Activated effector memory CD4-positive, alpha-beta T cell treated with anti-CD3 and anti-CD28 coated beads, Interleukin-2, amount 50 U/mL, for 16 hours (primary cell): ENCODE measurements around the gene ETV5.
"Not testable (repeated sequence)": the region's sequence is repeated elsewhere in the genome, so short reads cannot be mapped to it uniquely, and the experiment has no call there.

Source experiments
- DNase-seq: peaks from one replicate; pipeline ENCODE4 v3.0.0-alpha.2; 2020

The ETV5 gene

GRCh38 chr3:186059192-186059591, 49.7 kb downstream of the ETV5 start:
- DNase-seq = no peak

GRCh38 chr3:186058225-186058624, 50.7 kb downstream of the ETV5 start:
- no peak for DNase-seq

GRCh38 chr3:186057594-186057993, 51.3 kb downstream of the ETV5 start:
- no peak for DNase-seq

- no peak for DNase-seq
These were observed 54.0 kb downstream of the ETV5 start for GRCh38 chr3:186054792-186055352.

- no peak for DNase-seq
These were observed 54.7 kb downstream of the ETV5 start for GRCh38 chr3:186053954-186054791.

- no peak for DNase-seq
These were observed 56.6 kb downstream of the ETV5 start for GRCh38 chr3:186052096-186052840.

- no peak for DNase-seq
These were observed 59.9 kb downstream of the ETV5 start for GRCh38 chr3:186049001-186049400.

GRCh38 chr3:186048119-186048518, 60.8 kb downstream of the ETV5 start:
- DNase-seq = no peak

GRCh38 chr3:186046838-186047237, 62.1 kb downstream of the ETV5 start:
- DNase-seq = no peak

- no peak for DNase-seq
These were observed 63.9 kb downstream of the ETV5 start for GRCh38 chr3:186044968-186045367.

- no peak for DNase-seq
These were observed 64.5 kb downstream of the ETV5 start for GRCh38 chr3:186044427-186044826.

GRCh38 chr3:186042521-186043202, 66.2 kb downstream of the ETV5 start:
- DNase-seq = no peak

- DNase-seq = no peak
These were observed 66.9 kb downstream of the ETV5 start for GRCh38 chr3:186042036-186042435.

- DNase-seq = no peak
These were observed 70.5 kb downstream of the ETV5 start for GRCh38 chr3:186038360-186038759.

GRCh38 chr3:186035277-186035676, 73.6 kb downstream of the ETV5 start:
- no peak for DNase-seq

GRCh38 chr3:186032321-186032720, 76.6 kb downstream of the ETV5 start:
- DNase-seq = no peak

- DNase-seq = not testable (repeated sequence)
These were observed 82.9 kb downstream of the ETV5 start for GRCh38 chr3:186025993-186026392.

- DNase-seq = no peak
These were observed 83.7 kb downstream of the ETV5 start for GRCh38 chr3:186025161-186025560.

GRCh38 chr3:186024210-186024609, 84.7 kb downstream of the ETV5 start:
- no peak for DNase-seq

GRCh38 chr3:186022931-186023330, 86.0 kb downstream of the ETV5 start:
- no peak for DNase-seq

- no peak for DNase-seq
These were observed 87.1 kb downstream of the ETV5 start for GRCh38 chr3:186021673-186022362.

GRCh38 chr3:186021250-186021649, 87.6 kb downstream of the ETV5 start:
- DNase-seq = not testable (repeated sequence)

- DNase-seq = not testable (repeated sequence)
These were observed 89.6 kb downstream of the ETV5 start for GRCh38 chr3:186019288-186019687.
